WTC11 (cell line): ENCODE data around the gene LMF1. TPM values are rescaled to one million over a fixed set of nuclear protein-coding genes. Genes with fewer than 3 reads are reported as not detected.
A peak's percentile ranks its signal among the peaks of the same experiment; 100 is the strongest.

Source experiments
- ATAC-seq: fragments of 200-7000 bp; cut with Tn5 transposase; 2 replicates; pipeline ENCODE4 v1.10.0; 2021; ENCODE audit warnings: mild to moderate bottlenecking, moderate library complexity
- CTCF ChIA-PET: fragments of 300-600 bp; sonication (Branson Sonifier 250); formaldehyde crosslinking; loops from one replicate; lab custom pipeline; 2021; ENCODE audit warnings: antibody characterized with exemption; lab: Charles Lee
- POLR2A ChIA-PET: fragments of 350-600 bp; sonication (Branson Sonifier 250); formaldehyde crosslinking; loops from one replicate; lab custom pipeline; 2021; ENCODE audit warnings: antibody characterized with exemption; lab: Charles Lee
- DNase-seq: peaks from one replicate; pipeline ENCODE4 v3.0.0; 2021; ENCODE audit warnings: low spot score
- H3K27ac Mint-ChIP-seq: 2 replicates; pipeline ENCODE4 v1.8.0; 2021; ENCODE audit warnings: mixed read lengths
- H3K27me3 Mint-ChIP-seq: 2 replicates; pipeline ENCODE4 v1.8.0; 2021; ENCODE audit warnings: low read depth, mild to moderate bottlenecking, moderate library complexity, mixed read lengths
- H3K36me3 Mint-ChIP-seq: 2 replicates; pipeline ENCODE4 v1.8.0; 2021; ENCODE audit warnings: mixed read lengths
- H3K4me1 Mint-ChIP-seq: 2 replicates; pipeline ENCODE4 v1.8.0; 2022; ENCODE audit warnings: mixed read lengths
- H3K4me3 Mint-ChIP-seq: 2 replicates; pipeline ENCODE4 v1.8.0; 2021; ENCODE audit warnings: mild to moderate bottlenecking, moderate library complexity, mixed read lengths
- H3K9me3 Mint-ChIP-seq: 2 replicates; pipeline ENCODE4 v1.8.0; 2021; ENCODE audit warnings: mixed read lengths
- ATF3 ChIP-seq: sonication (generic); formaldehyde crosslinking; conservative IDR thresholded peaks from 2 replicates; pipeline ENCODE4 v1.8.1; 2022; ENCODE audit warnings: mild to moderate bottlenecking, missing genetic modification reagents
- CREM ChIP-seq: sonication (generic); formaldehyde crosslinking; IDR thresholded peaks from 2 replicates; pipeline ENCODE4 v1.8.1; 2022; ENCODE audit warnings: mild to moderate bottlenecking, missing genetic modification reagents, moderate library complexity
- E2F5 ChIP-seq: sonication (generic); formaldehyde crosslinking; IDR thresholded peaks from 2 replicates; pipeline ENCODE4 v1.8.1; 2022; ENCODE audit warnings: mild to moderate bottlenecking, moderate library complexity, missing genetic modification reagents
- EMX1 ChIP-seq: fragments of 250-450 bp; sonication (Bioruptor Pico); IDR thresholded peaks from 2 replicates; pipeline ENCODE4 v1.8.0; 2021; ENCODE audit warnings: mild to moderate bottlenecking
- ESRRA ChIP-seq: sonication (generic); formaldehyde crosslinking; IDR thresholded peaks from 2 replicates; pipeline ENCODE4 v1.8.1; 2022; ENCODE audit warnings: mild to moderate bottlenecking, missing genetic modification reagents, borderline replicate concordance
- MLX ChIP-seq: sonication (generic); formaldehyde crosslinking; IDR thresholded peaks from 2 replicates; pipeline ENCODE4 v1.8.1; 2023; ENCODE audit warnings: mild to moderate bottlenecking, missing genetic modification reagents, moderate library complexity
- NFATC4 ChIP-seq: fragments of 250-450 bp; sonication (Bioruptor Pico); IDR thresholded peaks from 2 replicates; pipeline ENCODE4 v1.9.0; 2021; ENCODE audit warnings: mild to moderate bottlenecking
- NFYB ChIP-seq: sonication (generic); formaldehyde crosslinking; conservative IDR thresholded peaks from 2 replicates; pipeline ENCODE4 v1.8.0; 2022; ENCODE audit warnings: low read depth, missing genetic modification reagents
- PRDM15 ChIP-seq: sonication (generic); formaldehyde crosslinking; IDR thresholded peaks from 2 replicates; pipeline ENCODE4 v1.8.0; 2022; ENCODE audit warnings: missing genetic modification reagents
- ZBTB43 ChIP-seq: sonication (generic); formaldehyde crosslinking; IDR thresholded peaks from 2 replicates; pipeline ENCODE4 v1.8.1; 2023; ENCODE audit warnings: mild to moderate bottlenecking, missing genetic modification reagents
- ZNF121 ChIP-seq: sonication (generic); formaldehyde crosslinking; IDR thresholded peaks from 2 replicates; pipeline ENCODE4 v1.8.0; 2023; ENCODE audit warnings: missing genetic modification reagents
- ZNF263 ChIP-seq: sonication (generic); formaldehyde crosslinking; IDR thresholded peaks from 2 replicates; pipeline ENCODE4 v1.8.1; 2022; ENCODE audit warnings: low read depth, mild to moderate bottlenecking, moderate library complexity, missing genetic modification reagents
- ZNF396 ChIP-seq: fragments of 250-450 bp; sonication (Bioruptor Pico); IDR thresholded peaks from 2 replicates; pipeline ENCODE4 v1.8.0; 2021; ENCODE audit warnings: mild to moderate bottlenecking, moderate library complexity, borderline replicate concordance
- total RNA-seq: library from RNA; stranded (reverse); gene quantifications from 3 replicates; pipeline ENCODE4 v1.2.3, GENCODE V29; 2021
- TF ChIP-seq, protein P1 (sequence below): fragments of 250-450 bp; sonication (Bioruptor Pico); IDR thresholded peaks from 2 replicates; pipeline ENCODE4 v1.9.0; 2021; ENCODE audit warnings: mild to moderate bottlenecking
- TF ChIP-seq, protein P2 (sequence below): sonication (generic); formaldehyde crosslinking; IDR thresholded peaks from 2 replicates; pipeline ENCODE4 v1.8.0; 2022; ENCODE audit warnings: mild to moderate bottlenecking, missing genetic modification reagents
- TF ChIP-seq, protein P3 (sequence below): fragments of 250-450 bp; sonication (Bioruptor Pico); IDR thresholded peaks from 2 replicates; pipeline ENCODE4 v1.9.0; 2021; ENCODE audit warnings: mild to moderate bottlenecking, borderline replicate concordance
- TF ChIP-seq, protein P4 (sequence below): sonication (generic); formaldehyde crosslinking; IDR thresholded peaks from 2 replicates; pipeline ENCODE4 v1.8.1; 2022; ENCODE audit warnings: low read depth, mild to moderate bottlenecking, moderate library complexity, missing genetic modification reagents, borderline replicate concordance

Gene LMF1
- total RNA-seq, 1 experiment from 2014 or later, result 10.5 TPM

DNA sequence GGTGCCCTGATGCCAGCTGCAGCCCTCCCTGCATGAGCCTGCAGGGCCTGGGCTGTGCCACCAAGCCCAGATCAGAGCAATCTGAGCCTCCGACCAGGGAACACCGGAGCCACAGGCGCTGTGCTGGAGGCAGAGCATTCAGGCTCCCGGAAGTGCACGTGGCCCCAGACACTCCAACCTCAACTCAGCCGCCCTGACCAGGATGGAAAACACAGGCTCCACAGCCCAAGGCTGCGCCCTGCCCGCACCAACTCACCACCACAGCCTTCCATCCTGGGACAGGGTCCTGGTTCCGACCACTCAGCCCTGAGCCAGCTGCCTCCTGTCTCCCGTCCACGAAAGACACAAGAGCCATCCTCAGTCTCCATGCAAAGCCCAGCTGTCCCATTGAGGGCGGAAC is 18.5 kb downstream of the LMF1 start:
- POLR2A ChIA-PET, result no interaction called here
- TF ChIP-seq ZNF263 (CRISPR knock-in tag), result no peak
- TF ChIP-seq, protein P1, sequence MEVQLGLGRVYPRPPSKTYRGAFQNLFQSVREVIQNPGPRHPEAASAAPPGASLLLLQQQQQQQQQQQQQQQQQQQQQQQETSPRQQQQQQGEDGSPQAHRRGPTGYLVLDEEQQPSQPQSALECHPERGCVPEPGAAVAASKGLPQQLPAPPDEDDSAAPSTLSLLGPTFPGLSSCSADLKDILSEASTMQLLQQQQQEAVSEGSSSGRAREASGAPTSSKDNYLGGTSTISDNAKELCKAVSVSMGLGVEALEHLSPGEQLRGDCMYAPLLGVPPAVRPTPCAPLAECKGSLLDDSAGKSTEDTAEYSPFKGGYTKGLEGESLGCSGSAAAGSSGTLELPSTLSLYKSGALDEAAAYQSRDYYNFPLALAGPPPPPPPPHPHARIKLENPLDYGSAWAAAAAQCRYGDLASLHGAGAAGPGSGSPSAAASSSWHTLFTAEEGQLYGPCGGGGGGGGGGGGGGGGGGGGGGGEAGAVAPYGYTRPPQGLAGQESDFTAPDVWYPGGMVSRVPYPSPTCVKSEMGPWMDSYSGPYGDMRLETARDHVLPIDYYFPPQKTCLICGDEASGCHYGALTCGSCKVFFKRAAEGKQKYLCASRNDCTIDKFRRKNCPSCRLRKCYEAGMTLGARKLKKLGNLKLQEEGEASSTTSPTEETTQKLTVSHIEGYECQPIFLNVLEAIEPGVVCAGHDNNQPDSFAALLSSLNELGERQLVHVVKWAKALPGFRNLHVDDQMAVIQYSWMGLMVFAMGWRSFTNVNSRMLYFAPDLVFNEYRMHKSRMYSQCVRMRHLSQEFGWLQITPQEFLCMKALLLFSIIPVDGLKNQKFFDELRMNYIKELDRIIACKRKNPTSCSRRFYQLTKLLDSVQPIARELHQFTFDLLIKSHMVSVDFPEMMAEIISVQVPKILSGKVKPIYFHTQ (CRISPR knock-in tag), result no peak
- no peak for TF ChIP-seq PRDM15 (CRISPR knock-in tag)
- no peak for TF ChIP-seq MLX (CRISPR knock-in tag)
- no peak for TF ChIP-seq EMX1 (CRISPR knock-in tag)
- no peak for TF ChIP-seq E2F5
- no peak for TF ChIP-seq ZNF121
- TF ChIP-seq NFYB (CRISPR knock-in tag), result no peak
- TF ChIP-seq ESRRA (CRISPR knock-in tag), result no peak
- TF ChIP-seq, protein P2, sequence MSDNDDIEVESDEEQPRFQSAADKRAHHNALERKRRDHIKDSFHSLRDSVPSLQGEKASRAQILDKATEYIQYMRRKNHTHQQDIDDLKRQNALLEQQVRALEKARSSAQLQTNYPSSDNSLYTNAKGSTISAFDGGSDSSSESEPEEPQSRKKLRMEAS (CRISPR knock-in tag), result no peak
- TF ChIP-seq, protein P3, sequence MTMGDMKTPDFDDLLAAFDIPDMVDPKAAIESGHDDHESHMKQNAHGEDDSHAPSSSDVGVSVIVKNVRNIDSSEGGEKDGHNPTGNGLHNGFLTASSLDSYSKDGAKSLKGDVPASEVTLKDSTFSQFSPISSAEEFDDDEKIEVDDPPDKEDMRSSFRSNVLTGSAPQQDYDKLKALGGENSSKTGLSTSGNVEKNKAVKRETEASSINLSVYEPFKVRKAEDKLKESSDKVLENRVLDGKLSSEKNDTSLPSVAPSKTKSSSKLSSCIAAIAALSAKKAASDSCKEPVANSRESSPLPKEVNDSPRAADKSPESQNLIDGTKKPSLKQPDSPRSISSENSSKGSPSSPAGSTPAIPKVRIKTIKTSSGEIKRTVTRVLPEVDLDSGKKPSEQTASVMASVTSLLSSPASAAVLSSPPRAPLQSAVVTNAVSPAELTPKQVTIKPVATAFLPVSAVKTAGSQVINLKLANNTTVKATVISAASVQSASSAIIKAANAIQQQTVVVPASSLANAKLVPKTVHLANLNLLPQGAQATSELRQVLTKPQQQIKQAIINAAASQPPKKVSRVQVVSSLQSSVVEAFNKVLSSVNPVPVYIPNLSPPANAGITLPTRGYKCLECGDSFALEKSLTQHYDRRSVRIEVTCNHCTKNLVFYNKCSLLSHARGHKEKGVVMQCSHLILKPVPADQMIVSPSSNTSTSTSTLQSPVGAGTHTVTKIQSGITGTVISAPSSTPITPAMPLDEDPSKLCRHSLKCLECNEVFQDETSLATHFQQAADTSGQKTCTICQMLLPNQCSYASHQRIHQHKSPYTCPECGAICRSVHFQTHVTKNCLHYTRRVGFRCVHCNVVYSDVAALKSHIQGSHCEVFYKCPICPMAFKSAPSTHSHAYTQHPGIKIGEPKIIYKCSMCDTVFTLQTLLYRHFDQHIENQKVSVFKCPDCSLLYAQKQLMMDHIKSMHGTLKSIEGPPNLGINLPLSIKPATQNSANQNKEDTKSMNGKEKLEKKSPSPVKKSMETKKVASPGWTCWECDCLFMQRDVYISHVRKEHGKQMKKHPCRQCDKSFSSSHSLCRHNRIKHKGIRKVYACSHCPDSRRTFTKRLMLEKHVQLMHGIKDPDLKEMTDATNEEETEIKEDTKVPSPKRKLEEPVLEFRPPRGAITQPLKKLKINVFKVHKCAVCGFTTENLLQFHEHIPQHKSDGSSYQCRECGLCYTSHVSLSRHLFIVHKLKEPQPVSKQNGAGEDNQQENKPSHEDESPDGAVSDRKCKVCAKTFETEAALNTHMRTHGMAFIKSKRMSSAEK (CRISPR knock-in tag), result no peak
- TF ChIP-seq, protein P4, sequence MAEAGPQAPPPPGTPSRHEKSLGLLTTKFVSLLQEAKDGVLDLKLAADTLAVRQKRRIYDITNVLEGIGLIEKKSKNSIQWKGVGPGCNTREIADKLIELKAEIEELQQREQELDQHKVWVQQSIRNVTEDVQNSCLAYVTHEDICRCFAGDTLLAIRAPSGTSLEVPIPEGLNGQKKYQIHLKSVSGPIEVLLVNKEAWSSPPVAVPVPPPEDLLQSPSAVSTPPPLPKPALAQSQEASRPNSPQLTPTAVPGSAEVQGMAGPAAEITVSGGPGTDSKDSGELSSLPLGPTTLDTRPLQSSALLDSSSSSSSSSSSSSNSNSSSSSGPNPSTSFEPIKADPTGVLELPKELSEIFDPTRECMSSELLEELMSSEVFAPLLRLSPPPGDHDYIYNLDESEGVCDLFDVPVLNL, result no peak
- no peak for TF ChIP-seq ATF3 (CRISPR knock-in tag)
- no peak for TF ChIP-seq CREM (CRISPR knock-in tag)
- TF ChIP-seq ZNF396 (CRISPR knock-in tag), result no peak
- TF ChIP-seq NFATC4 (CRISPR knock-in tag), result no peak
- TF ChIP-seq ZBTB43 (CRISPR knock-in tag), result no peak
- ATAC-seq (no peak), DNase-seq (no peak)
- H3K9me3 Mint-ChIP-seq, result no peaks in the 10 kb centered on the region
- peaks cover 2% of the 10 kb centered on the region; the same call in 1 of the 2 replicates for H3K36me3 Mint-ChIP-seq
- peak overlapping the region; percentile 94 for H3K27ac Mint-ChIP-seq
- no peaks in the 10 kb centered on the region for H3K4me1 Mint-ChIP-seq
- CTCF ChIA-PET, result no interaction called here
- no peak overlapping the region for H3K4me3 Mint-ChIP-seq
- no peaks in the 10 kb centered on the region for H3K27me3 Mint-ChIP-seq
